ENCODE results near the gene LYSET.
"Not testable (repeated sequence)": the region's sequence is repeated elsewhere in the genome, so short reads cannot be mapped to it uniquely, and the experiment has no call there.

The LYSET gene

DNA sequence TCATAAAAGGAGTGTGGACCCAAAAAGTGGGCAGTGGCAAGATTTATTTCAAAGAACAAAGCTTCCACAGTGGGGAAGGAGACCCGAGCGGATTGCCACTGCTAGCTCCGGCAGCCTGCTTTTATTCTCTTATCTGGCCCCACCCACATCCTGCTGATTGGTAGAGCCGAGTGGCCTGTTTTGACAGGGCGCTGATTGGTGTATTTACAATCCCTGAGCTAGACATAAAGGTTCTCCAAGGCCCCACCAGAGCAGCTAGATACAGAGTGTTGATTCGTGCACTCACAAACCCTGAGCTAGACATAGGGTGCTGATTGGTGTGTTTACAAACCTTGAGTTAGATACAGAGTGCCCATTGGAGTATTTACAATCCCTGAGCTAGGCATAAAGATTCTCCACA, 15.5 kb upstream of the LYSET start:
- not testable (repeated sequence) for H3K27me3 ChIP-seq (ENCODE audit: insufficient read depth, low read length); H3K27ac ChIP-seq (ENCODE audit: low read depth, low read length); H2AFZ ChIP-seq (ENCODE audit: low read length, unreplicated experiment); H3K4me1 ChIP-seq (ENCODE audit: control insufficient read depth, insufficient read depth, low read length, unreplicated experiment); H3K79me2 ChIP-seq (ENCODE audit: control insufficient read depth, insufficient read depth, low read length, unreplicated experiment); H3K36me3 ChIP-seq (ENCODE audit: insufficient read depth, low read length); H3K4me3 ChIP-seq (ENCODE audit: low read depth, low read length)

DNA sequence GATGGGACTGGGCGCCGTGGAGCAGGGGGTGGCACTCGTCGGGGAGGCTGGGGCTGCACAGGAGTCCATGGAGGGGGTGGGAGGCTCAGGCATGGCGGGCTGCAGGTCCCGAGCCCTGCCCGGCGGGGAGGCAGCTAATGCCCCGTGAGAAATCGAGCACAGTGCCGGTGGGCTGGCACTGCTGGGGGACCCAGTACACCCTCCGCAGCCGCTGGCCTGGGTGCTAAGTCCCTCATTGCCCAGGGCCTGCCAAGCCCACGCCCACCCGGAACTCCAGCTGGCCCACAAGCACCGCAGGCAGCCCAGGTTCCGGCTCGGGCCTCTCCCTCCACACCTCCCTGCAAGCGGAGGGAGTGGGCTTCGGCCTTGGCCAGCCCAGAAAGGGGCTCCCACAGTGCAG, 15.0 kb upstream of the LYSET start:
- H3K36me3 ChIP-seq (ENCODE audit: insufficient read depth, low read length); H3K79me2 ChIP-seq (ENCODE audit: control insufficient read depth, insufficient read depth, low read length, unreplicated experiment); H3K27me3 ChIP-seq (ENCODE audit: insufficient read depth, low read length); H3K4me1 ChIP-seq (ENCODE audit: control insufficient read depth, insufficient read depth, low read length, unreplicated experiment); H3K27ac ChIP-seq (ENCODE audit: low read depth, low read length); H2AFZ ChIP-seq (ENCODE audit: low read length, unreplicated experiment); H3K4me3 ChIP-seq (ENCODE audit: low read depth, low read length): not testable (repeated sequence)

DNA sequence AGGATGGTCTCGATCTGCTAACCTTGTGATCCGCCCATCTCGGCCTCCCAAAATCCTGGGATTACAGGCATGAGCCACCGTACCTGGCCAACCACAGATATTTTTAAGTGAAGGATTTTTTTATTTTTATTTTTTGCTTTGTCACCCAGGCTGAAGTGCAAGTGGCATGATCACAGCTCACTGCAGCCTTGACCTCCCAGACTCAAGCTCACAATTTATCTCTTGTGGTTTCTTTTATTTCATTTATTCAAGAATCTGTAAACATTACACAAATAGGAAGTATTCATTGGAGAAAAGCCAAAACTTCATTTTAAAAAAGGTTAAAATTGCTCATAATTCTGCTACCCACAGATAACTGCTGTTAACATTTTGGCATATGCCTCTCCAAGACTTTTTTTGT, 13.7 kb upstream of the LYSET start:
- no peak overlapping the region for H3K27ac ChIP-seq (ENCODE audit: low read depth, low read length)
- no peaks in the 10 kb centered on the region for H3K36me3 ChIP-seq (ENCODE audit: insufficient read depth, low read length)
- no peaks in the 10 kb centered on the region; the same call in 1 of the 2 replicates for H3K27me3 ChIP-seq (ENCODE audit: insufficient read depth, low read length)
- no peaks in the 10 kb centered on the region for H3K79me2 ChIP-seq (ENCODE audit: control insufficient read depth, insufficient read depth, low read length, unreplicated experiment)
- H3K4me1 ChIP-seq (ENCODE audit: control insufficient read depth, insufficient read depth, low read length, unreplicated experiment) = no peaks in the 10 kb centered on the region
- H2AFZ ChIP-seq (ENCODE audit: low read length, unreplicated experiment) = no peak overlapping the region
- no peak overlapping the region for H3K4me3 ChIP-seq (ENCODE audit: low read depth, low read length)

DNA sequence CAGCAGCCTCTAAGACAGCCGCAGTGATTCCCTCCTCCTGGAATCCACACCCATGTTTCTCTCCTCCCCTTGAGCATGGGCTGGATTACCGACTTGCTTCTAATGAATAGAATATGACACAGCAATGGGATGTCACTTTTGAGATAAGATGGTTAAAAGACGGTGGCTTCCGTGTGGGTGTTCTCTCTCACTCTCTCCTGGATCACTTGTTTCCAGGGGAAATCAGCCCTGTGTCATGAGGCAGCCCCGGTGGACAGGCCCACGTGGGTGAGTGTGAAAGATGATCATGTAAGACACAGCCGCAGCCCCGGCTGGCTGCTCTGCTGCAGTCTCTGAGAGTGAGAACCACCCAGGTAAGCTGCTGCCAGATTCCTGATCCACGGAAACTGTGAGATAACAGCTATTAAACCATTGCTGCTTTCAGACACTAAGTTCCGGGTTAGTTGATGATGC, 11.1 kb upstream of the LYSET start:
- H3K4me3 ChIP-seq (ENCODE audit: low read depth, low read length) = no peak overlapping the region
- H3K27me3 ChIP-seq (ENCODE audit: insufficient read depth, low read length) = no peaks in the 10 kb centered on the region; the same call in 1 of the 2 replicates
- H3K4me1 ChIP-seq (ENCODE audit: control insufficient read depth, insufficient read depth, low read length, unreplicated experiment) = no peaks in the 10 kb centered on the region

DNA sequence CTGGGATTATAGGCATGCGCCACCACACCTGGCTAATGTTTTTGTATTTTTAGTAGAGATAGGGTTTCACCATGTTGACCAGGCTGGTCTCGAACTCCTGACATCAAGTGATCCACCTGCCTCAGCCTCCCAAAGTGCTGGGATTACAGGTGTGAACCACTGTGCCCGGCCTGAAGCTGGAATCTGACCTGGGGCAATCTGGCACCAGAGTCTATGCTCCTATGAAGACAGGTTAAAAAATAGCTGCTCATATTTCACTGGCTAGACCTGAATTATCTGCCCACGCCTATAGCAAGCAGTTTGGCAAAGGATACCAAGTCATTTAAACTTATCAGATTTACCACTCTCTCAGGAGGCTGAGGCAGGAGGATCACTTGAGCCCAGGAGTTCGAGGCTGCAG, 10.4 kb upstream of the LYSET start:
- not testable (repeated sequence) for H3K4me3 ChIP-seq (ENCODE audit: low read depth, low read length); H3K79me2 ChIP-seq (ENCODE audit: control insufficient read depth, insufficient read depth, low read length, unreplicated experiment); H2AFZ ChIP-seq (ENCODE audit: low read length, unreplicated experiment); H3K27ac ChIP-seq (ENCODE audit: low read depth, low read length); H3K4me1 ChIP-seq (ENCODE audit: control insufficient read depth, insufficient read depth, low read length, unreplicated experiment); H3K27me3 ChIP-seq (ENCODE audit: insufficient read depth, low read length); H3K36me3 ChIP-seq (ENCODE audit: insufficient read depth, low read length)

More for the DNA sequence above, 11.1 kb upstream of the LYSET start:
- no peaks in the 10 kb centered on the region for H3K79me2 ChIP-seq (ENCODE audit: control insufficient read depth, insufficient read depth, low read length, unreplicated experiment)
- no peak overlapping the region for H3K27ac ChIP-seq (ENCODE audit: low read depth, low read length)
- no peak overlapping the region for H2AFZ ChIP-seq (ENCODE audit: low read length, unreplicated experiment)
- no peaks in the 10 kb centered on the region for H3K36me3 ChIP-seq (ENCODE audit: insufficient read depth, low read length)

DNA sequence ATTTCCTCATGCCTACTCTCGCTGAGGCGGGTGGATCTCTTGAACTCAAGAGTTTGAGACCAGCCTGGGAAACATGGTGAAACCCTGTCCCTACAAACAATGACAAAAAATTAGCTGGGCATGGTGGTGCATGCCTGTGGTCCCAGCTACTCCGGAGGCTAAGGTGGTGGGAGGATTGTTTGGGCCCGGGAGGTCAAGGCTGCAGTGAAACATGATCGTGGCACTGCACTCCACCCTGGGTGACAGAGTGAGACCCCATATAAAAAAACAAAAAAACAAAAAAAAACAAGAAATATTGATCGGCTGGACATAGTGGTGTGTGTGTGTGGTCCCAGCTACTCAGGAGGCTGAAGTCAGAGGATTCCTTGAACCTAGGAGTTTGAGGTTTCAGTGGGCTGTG, 9.6 kb upstream of the LYSET start:
- H3K27ac ChIP-seq (ENCODE audit: low read depth, low read length) = no peak overlapping the region
- H3K4me3 ChIP-seq (ENCODE audit: low read depth, low read length) = no peak overlapping the region
- H3K4me1 ChIP-seq (ENCODE audit: control insufficient read depth, insufficient read depth, low read length, unreplicated experiment) = no peaks in the 10 kb centered on the region
- no peak overlapping the region for H2AFZ ChIP-seq (ENCODE audit: low read length, unreplicated experiment)
- no peaks in the 10 kb centered on the region; the same call in 1 of the 2 replicates for H3K27me3 ChIP-seq (ENCODE audit: insufficient read depth, low read length)
- H3K79me2 ChIP-seq (ENCODE audit: control insufficient read depth, insufficient read depth, low read length, unreplicated experiment) = no peaks in the 10 kb centered on the region
- no peaks in the 10 kb centered on the region for H3K36me3 ChIP-seq (ENCODE audit: insufficient read depth, low read length)

DNA sequence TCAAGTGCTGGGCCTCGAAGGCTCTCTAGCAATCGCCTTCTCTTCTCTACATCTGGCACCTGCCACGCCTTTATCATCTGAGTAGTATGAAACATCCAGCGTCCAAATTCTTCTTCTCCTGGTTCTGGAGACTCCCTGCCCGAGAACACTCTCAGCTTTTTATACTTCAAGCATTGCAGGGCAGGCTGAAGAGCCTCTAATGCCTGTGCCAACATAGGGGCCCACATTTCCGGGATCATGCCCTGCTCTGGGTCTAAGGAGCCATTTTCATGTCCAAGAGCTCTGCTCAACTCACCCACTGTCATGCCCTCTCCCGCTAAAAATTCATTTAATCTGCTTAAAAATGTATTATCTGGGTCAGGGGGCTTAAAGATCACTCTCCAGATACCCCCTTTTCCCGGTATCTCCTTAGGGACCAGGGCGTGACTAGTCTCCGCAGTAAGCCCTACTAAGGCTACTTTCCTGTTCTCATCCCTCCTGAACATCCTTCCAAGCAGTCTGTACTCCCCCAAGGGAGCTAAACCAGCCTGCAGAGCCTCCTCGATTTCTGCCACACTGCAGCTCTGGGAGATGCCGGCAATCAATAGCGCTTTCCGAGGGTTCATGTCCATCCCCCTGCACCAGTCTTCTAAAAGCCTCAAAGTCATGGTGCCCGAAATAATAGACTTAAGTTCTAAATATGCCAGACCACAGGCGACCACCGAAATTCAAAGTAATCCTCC, 1.4 kb upstream of the LYSET start:
- no peaks in the 10 kb centered on the region for H3K27me3 ChIP-seq (ENCODE audit: insufficient read depth, low read length)
- no peak overlapping the region for H3K27ac ChIP-seq (ENCODE audit: low read depth, low read length)
- peak overlapping the region; percentile 92 for H2AFZ ChIP-seq (ENCODE audit: low read length, unreplicated experiment)
- peaks cover 17% of the 10 kb centered on the region for H3K79me2 ChIP-seq (ENCODE audit: control insufficient read depth, insufficient read depth, low read length, unreplicated experiment)
- H3K4me3 ChIP-seq (ENCODE audit: low read depth, low read length) = peak overlapping the region; percentile 100
- H3K36me3 ChIP-seq (ENCODE audit: insufficient read depth, low read length) = no peaks in the 10 kb centered on the region
- peaks cover 8% of the 10 kb centered on the region for H3K4me1 ChIP-seq (ENCODE audit: control insufficient read depth, insufficient read depth, low read length, unreplicated experiment)

DNA sequence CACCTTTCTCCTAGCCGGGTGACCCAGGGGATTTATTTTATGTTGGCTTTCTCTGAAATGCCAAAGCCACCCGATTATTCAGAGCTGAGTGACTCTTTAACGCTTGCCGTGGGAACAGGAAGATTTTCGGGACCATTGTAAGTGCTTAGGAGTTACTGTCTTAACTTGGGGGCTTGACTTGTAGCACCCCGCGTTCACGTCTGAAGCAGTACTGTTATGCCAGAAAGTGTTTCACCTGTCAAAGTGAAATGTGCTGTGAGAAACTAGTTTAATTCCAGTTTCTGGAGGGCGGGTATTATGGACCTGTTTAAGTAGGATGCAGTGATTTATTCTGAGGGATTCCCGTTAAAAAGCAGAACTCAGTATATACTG, 218 bp downstream of the LYSET start:
- H2AFZ ChIP-seq (ENCODE audit: low read length, unreplicated experiment) = peak overlapping the region; percentile 99
- H3K27me3 ChIP-seq (ENCODE audit: insufficient read depth, low read length) = no peaks in the 10 kb centered on the region
- no peaks in the 10 kb centered on the region for H3K36me3 ChIP-seq (ENCODE audit: insufficient read depth, low read length)
- peaks cover 17% of the 10 kb centered on the region for H3K79me2 ChIP-seq (ENCODE audit: control insufficient read depth, insufficient read depth, low read length, unreplicated experiment)
- H3K27ac ChIP-seq (ENCODE audit: low read depth, low read length) = peak overlapping the region; percentile 84
- H3K4me3 ChIP-seq (ENCODE audit: low read depth, low read length) = peak overlapping the region; percentile 100
- peaks cover 8% of the 10 kb centered on the region for H3K4me1 ChIP-seq (ENCODE audit: control insufficient read depth, insufficient read depth, low read length, unreplicated experiment)

DNA sequence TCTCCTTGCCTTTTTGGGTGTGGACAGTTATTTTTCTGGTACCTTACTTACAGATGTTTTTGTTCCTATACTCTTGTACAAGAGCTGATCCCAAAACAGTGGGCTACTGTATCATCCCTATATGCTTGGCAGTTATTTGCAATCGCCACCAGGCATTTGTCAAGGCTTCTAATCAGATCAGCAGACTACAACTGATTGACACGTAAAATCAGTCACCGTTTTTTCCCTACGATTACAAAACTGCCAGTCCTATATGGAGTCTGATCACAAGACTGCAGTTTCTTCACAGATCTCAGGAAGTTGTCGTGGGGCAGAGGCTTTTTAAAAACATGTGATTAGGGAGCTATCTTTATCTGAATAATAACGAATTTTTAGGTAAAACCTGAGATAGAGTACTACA, 1.3 kb downstream of the LYSET start:
- Histone ChIP-seq H3K79me2 (ENCODE audit: control insufficient read depth, insufficient read depth, low read length, unreplicated experiment) (peaks cover 17% of the 10 kb centered on the region), H3K4me1 (ENCODE audit: control insufficient read depth, insufficient read depth, low read length, unreplicated experiment) (peaks cover 8% of the 10 kb centered on the region), H3K27me3 (ENCODE audit: insufficient read depth, low read length) (no peaks in the 10 kb centered on the region), H2AFZ (ENCODE audit: low read length, unreplicated experiment) (no peak overlapping the region), H3K36me3 (ENCODE audit: insufficient read depth, low read length) (no peaks in the 10 kb centered on the region), H3K27ac (ENCODE audit: low read depth, low read length) (no peak overlapping the region), H3K4me3 (ENCODE audit: low read depth, low read length) (no peak overlapping the region)

DNA sequence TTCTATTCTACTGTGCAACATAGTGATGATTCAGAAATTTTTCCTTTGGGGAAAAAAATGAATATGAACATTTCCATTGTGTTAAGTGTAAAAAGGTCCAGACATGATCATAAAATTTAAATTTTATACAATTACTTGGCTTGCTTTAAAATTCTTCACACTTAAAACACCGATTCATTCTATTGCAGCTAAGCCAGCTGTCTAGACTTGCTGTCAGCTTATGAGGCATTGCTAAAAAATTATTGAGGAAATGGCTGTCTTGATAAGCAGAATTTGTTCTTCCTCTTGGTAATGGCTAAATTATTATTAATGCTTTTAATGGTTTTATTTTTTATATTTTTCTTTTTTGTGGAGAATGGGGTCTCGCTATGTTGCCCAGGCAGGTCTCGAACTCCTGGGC, 1.8 kb downstream of the LYSET start:
- H3K4me1 ChIP-seq (ENCODE audit: control insufficient read depth, insufficient read depth, low read length, unreplicated experiment) = peaks cover 8% of the 10 kb centered on the region
- H3K36me3 ChIP-seq (ENCODE audit: insufficient read depth, low read length) = no peaks in the 10 kb centered on the region
- H3K79me2 ChIP-seq (ENCODE audit: control insufficient read depth, insufficient read depth, low read length, unreplicated experiment) = peaks cover 17% of the 10 kb centered on the region
- H2AFZ ChIP-seq (ENCODE audit: low read length, unreplicated experiment) = no peak overlapping the region
- no peak overlapping the region for H3K4me3 ChIP-seq (ENCODE audit: low read depth, low read length)
- no peak overlapping the region for H3K27ac ChIP-seq (ENCODE audit: low read depth, low read length)
- no peaks in the 10 kb centered on the region for H3K27me3 ChIP-seq (ENCODE audit: insufficient read depth, low read length)

DNA sequence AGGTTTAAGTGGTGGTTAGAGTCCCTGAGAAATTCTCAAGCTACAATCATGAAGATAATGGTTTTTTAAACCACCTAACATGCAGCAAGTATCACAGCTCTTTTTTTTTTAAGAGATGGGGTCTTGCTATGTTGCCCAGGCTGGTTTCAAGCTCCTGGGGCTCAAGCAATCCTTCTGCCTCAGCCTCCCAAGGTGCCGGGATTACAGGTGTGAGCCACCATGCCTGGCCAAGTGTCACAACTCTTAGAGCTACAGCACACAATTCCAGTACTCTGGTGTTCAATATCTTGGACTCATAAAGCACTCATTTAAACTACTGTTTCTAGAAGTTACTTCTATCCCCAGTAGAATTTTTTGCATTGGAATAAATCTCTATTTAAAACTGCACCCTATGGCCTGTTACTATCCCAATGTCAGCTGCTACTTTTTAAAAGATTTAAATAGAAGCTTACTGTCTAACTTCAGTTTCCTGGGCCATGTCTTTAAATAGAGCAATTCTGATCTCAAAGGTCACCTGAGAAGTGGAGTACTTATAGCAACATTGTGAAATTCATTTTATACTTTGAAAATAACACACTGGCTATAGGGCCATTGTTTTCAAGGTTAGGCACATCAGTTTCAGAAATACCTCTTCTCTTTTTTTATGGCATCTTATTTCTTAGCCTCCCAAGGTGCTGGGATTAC, 10.3 kb downstream of the LYSET start:
- Histone ChIP-seq H3K27ac (ENCODE audit: low read depth, low read length) (no peak overlapping the region), H3K36me3 (ENCODE audit: insufficient read depth, low read length) (no peaks in the 10 kb centered on the region), H3K27me3 (ENCODE audit: insufficient read depth, low read length) (no peaks in the 10 kb centered on the region), H3K79me2 (ENCODE audit: control insufficient read depth, insufficient read depth, low read length, unreplicated experiment) (peaks cover 2% of the 10 kb centered on the region), H3K4me3 (ENCODE audit: low read depth, low read length) (no peak overlapping the region), H3K4me1 (ENCODE audit: control insufficient read depth, insufficient read depth, low read length, unreplicated experiment) (no peaks in the 10 kb centered on the region), H2AFZ (ENCODE audit: low read length, unreplicated experiment) (no peak overlapping the region)

All from ACC112 (cell line).